OCI-LY1 (cell line): ENCODE measurements around the gene PAXIP1.

Experiments
- H2AFZ ChIP-seq: fragments of 200-600 bp; sonication (generic), shearing (Covaris generic); 2 replicates; pipeline ENCODE4 v1.6.0; 2014; ENCODE audit warnings: antibody characterized with exemption, mild to moderate bottlenecking, low read length
- H3F3A ChIP-seq: fragments of 200-600 bp; sonication (generic), shearing (Covaris generic); 2 replicates; pipeline ENCODE4 v1.6.0; 2014; ENCODE audit warnings: mild to moderate bottlenecking, antibody characterized with exemption, low read length, moderate library complexity; ENCODE audit not compliant: insufficient read depth
- H3K27ac ChIP-seq: fragments of 200-600 bp; sonication (generic); 2 replicates; pipeline ENCODE4 v1.5.1; 2014; ENCODE audit warnings: low read length, mixed run types, mild to moderate bottlenecking, low read depth; ENCODE audit not compliant: poor library complexity, severe bottlenecking
- H3K27me3 ChIP-seq: fragments of 200-600 bp; sonication (generic); 2 replicates; pipeline ENCODE4 v1.6.0; 2014; ENCODE audit warnings: antibody characterized with exemption, mild to moderate bottlenecking, low read length, moderate library complexity; ENCODE audit not compliant: insufficient read depth
- H3K36me3 ChIP-seq: fragments of 200-600 bp; sonication (generic); 2 replicates; pipeline ENCODE4 v1.6.1; 2014; ENCODE audit warnings: mild to moderate bottlenecking, antibody characterized with exemption, low read length, moderate library complexity, mixed read lengths; ENCODE audit not compliant: insufficient read depth
- H3K4me1 ChIP-seq: fragments of 200-600 bp; sonication (generic); 2 replicates; pipeline ENCODE4 v1.5.1; 2014; ENCODE audit warnings: mild to moderate bottlenecking, low read length, moderate library complexity; ENCODE audit not compliant: insufficient read depth, severe bottlenecking
- H3K4me2 ChIP-seq: fragments of 200-600 bp; sonication (generic), shearing (Covaris generic); 2 replicates; pipeline ENCODE4 v1.6.1; 2014; ENCODE audit warnings: low read length
- H3K4me3 ChIP-seq: fragments of 200-600 bp; sonication (generic); 2 replicates; pipeline ENCODE4 v1.5.1; 2014; ENCODE audit warnings: low read length, low read depth, mild to moderate bottlenecking, mixed read lengths; ENCODE audit not compliant: poor library complexity, severe bottlenecking
- H3K79me2 ChIP-seq: fragments of 200-600 bp; shearing (Covaris generic); 2 replicates; pipeline ENCODE4 v1.6.1; 2016; ENCODE audit warnings: mixed run types, low read length, mixed read lengths; ENCODE audit not compliant: insufficient read depth
- H3K9ac ChIP-seq: fragments of 200-600 bp; sonication (generic), shearing (Covaris generic); 2 replicates; pipeline ENCODE4 v1.6.1; 2014; ENCODE audit warnings: mild to moderate bottlenecking, low read length, mixed read lengths
- H3K9me2 ChIP-seq: fragments of 200-600 bp; sonication (generic), shearing (Covaris generic); 2 replicates; pipeline ENCODE4 v1.6.1; 2014; ENCODE audit warnings: low read depth, mild to moderate bottlenecking, low read length, mixed read lengths
- H3K9me3 ChIP-seq: fragments of 200-600 bp; shearing (Covaris generic); 2 replicates; pipeline ENCODE4 v1.6.1; 2014; ENCODE audit warnings: low read length, mixed read lengths
- H4K20me1 ChIP-seq: fragments of 200-600 bp; sonication (generic), shearing (Covaris generic); 2 replicates; pipeline ENCODE4 v1.6.0; 2016; ENCODE audit warnings: mild to moderate bottlenecking, low read length; ENCODE audit not compliant: insufficient read depth
- EZH2 ChIP-seq: fragments of 200-600 bp; sonication (generic), shearing (Covaris generic); IDR thresholded peaks from 2 replicates; pipeline ENCODE4 v1.8.0; 2017; ENCODE audit warnings: borderline replicate concordance, mixed run types, mild to moderate bottlenecking, antibody characterized with exemption, low read length, moderate library complexity, mixed read lengths
- TF ChIP-seq, protein P1 (sequence below): fragments of 200-600 bp; sonication (generic), shearing (Covaris generic); IDR thresholded peaks from 2 replicates; pipeline ENCODE4 v1.5.1; 2017; ENCODE audit warnings: mild to moderate bottlenecking, antibody characterized with exemption, low read length, moderate library complexity, mixed read lengths

The PAXIP1 gene

DNA sequence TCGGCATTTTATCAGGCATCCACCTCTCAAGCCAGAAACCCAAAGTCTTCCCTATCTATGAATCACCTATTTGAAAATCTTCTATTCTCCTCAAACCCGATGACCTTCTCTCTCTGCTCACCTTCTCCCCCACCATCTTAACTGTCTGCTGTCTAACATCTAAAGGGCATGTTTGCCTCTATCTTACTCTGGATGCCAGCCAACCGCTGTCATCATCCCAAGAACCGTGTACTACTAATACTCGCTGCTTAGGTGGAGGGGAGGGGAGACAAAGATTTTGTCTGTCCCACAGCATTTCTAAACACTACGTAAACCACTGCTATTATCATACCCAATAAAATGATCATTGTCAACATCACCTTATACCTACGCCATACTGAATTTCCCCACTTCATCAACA is 29.5 kb downstream of the PAXIP1 start:
- Histone ChIP-seq H3K79me2 (no peaks in the 10 kb centered on the region), H3K27ac (no peak overlapping the region), H3F3A (no peaks in the 10 kb centered on the region), H4K20me1 (no peaks in the 10 kb centered on the region; the same call in 1 of the 2 replicates), H3K9me3 (no peaks in the 10 kb centered on the region), H3K9ac (no peak overlapping the region), H3K4me1 (no peaks in the 10 kb centered on the region), H3K9me2 (no peaks in the 10 kb centered on the region), H3K4me2 (no peak overlapping the region), H2AFZ (no peak overlapping the region), H3K4me3 (no peak overlapping the region), H3K36me3 (peaks cover 97% of the 10 kb centered on the region), H3K27me3 (no peaks in the 10 kb centered on the region)
- TF ChIP-seq EZH2 = no peak
- TF ChIP-seq, protein P1, sequence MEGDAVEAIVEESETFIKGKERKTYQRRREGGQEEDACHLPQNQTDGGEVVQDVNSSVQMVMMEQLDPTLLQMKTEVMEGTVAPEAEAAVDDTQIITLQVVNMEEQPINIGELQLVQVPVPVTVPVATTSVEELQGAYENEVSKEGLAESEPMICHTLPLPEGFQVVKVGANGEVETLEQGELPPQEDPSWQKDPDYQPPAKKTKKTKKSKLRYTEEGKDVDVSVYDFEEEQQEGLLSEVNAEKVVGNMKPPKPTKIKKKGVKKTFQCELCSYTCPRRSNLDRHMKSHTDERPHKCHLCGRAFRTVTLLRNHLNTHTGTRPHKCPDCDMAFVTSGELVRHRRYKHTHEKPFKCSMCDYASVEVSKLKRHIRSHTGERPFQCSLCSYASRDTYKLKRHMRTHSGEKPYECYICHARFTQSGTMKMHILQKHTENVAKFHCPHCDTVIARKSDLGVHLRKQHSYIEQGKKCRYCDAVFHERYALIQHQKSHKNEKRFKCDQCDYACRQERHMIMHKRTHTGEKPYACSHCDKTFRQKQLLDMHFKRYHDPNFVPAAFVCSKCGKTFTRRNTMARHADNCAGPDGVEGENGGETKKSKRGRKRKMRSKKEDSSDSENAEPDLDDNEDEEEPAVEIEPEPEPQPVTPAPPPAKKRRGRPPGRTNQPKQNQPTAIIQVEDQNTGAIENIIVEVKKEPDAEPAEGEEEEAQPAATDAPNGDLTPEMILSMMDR = no peak

DNA sequence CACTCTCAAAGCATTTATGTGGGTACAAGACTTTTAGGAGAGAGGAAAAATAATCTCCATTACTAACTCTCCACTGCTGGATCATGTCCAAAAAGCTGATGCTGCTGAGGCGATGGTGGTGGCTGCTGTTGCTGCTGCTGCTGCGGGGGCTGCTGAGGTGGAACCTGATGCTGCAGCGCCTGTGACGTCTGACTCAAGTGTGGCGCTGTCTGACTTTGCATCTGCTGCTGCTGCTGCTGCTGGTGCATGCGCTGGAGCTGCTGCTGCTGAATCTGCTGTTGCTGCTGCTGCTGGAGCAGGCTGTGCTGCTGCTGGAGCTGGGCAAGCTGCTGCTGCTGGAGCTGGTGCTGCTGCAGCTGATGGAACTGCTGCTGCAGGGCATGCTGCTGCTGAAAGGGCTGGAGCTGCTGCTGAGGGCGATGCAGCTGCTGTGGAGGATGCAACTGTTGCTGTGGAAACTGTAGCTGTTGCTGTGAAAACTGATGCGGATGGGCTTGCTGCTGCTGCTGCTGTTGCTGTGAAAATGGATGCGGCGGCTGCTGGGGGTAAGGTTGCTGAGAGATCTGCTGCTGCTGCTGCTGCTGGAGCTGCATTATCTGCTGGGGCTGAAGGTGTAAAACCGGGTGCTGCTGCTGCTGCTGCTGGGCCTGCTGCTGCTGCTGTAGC is 34.5 kb downstream of the PAXIP1 start:
- Histone ChIP-seq H4K20me1 (no peaks in the 10 kb centered on the region; the same call in 1 of the 2 replicates), H3K4me3 (no peak overlapping the region), H3K9ac (no peak overlapping the region), H3K27me3 (no peaks in the 10 kb centered on the region), H3K9me2 (no peaks in the 10 kb centered on the region), H3K27ac (no peak overlapping the region), H3K4me2 (no peak overlapping the region), H3F3A (no peaks in the 10 kb centered on the region), H3K4me1 (no peaks in the 10 kb centered on the region), H3K79me2 (no peaks in the 10 kb centered on the region), H3K9me3 (no peaks in the 10 kb centered on the region), H2AFZ (no peak overlapping the region), H3K36me3 (peaks cover 100% of the 10 kb centered on the region)
- no peak for TF ChIP-seq EZH2
- TF ChIP-seq, protein P1 = no peak

DNA sequence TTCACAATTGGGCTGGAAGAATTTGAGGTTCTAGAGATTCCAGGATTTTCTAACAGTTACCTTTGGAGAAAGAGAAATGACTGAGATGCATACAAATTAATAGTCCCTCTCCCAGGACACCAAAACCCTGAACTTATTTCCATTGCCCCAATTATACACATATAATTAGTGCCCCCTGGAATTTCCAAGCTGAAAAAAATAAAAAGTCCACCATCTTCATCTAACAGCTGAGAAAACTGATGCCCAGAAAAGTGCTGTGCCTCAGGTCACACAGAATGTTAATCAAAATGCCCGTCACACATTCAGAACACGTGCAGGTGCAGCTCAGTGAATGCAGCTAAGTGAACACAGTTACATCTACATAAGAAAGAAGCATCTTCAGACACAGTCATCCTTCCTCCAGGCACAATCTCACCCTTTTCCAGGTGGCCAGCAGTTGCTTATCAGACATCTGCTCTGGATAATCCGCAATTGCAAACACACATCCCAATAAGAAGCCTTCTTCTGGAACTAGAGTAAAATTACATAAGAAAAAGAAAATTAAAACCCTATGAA is 35.4 kb downstream of the PAXIP1 start:
- H4K20me1 ChIP-seq = no peaks in the 10 kb centered on the region; the same call in 1 of the 2 replicates
- H3K9ac ChIP-seq = no peak overlapping the region
- H3K4me2 ChIP-seq = no peak overlapping the region
- no peaks in the 10 kb centered on the region for H3K9me2 ChIP-seq
- no peaks in the 10 kb centered on the region for H3K9me3 ChIP-seq
- no peaks in the 10 kb centered on the region for H3K27me3 ChIP-seq
- peaks cover 100% of the 10 kb centered on the region for H3K36me3 ChIP-seq
- H3K27ac ChIP-seq = no peak overlapping the region
- H3F3A ChIP-seq = no peaks in the 10 kb centered on the region
- TF ChIP-seq, protein P1 = no peak
- TF ChIP-seq EZH2 = no peak
- no peaks in the 10 kb centered on the region for H3K79me2 ChIP-seq
- H3K4me3 ChIP-seq = no peak overlapping the region
- no peak overlapping the region for H2AFZ ChIP-seq
- no peaks in the 10 kb centered on the region for H3K4me1 ChIP-seq
